Thoracic aorta (tissue), 2 donors: ENCODE measurements around the gene LMNTD2. TPM values are rescaled to one million over a fixed set of nuclear protein-coding genes. Genes with fewer than 3 reads are reported as not detected.
A peak's percentile ranks its signal among the peaks of the same experiment; 100 is the strongest.

ENCODE experiments used
- ATAC-seq: fragments of 150-250 bp; one replicate; pipeline ENCODE4 v1.8.0; 2017; ENCODE audit warnings: low read depth; ENCODE audit not compliant: insufficient number of reproducible peaks, low FRiP score
- DNase-seq: peaks from one replicate; pipeline ENCODE4 v3.0.0-alpha.2; 2020; ENCODE audit warnings: low spot score
- H3K27ac ChIP-seq, 2 donors: fragments of 200-600 bp; sonication (generic); 1 replicate in 1 of 2; 2 replicates in 1 of 2; pipeline ENCODE4 v1.5.1; 2016; ENCODE audit warnings: mild to moderate bottlenecking in 2 of 2, moderate library complexity in 2 of 2
- H3K27me3 ChIP-seq: fragments of 200-600 bp; sonication (generic); replicated peaks from 2 replicates; pipeline ENCODE4 v1.6.0; 2016; ENCODE audit warnings: mild to moderate bottlenecking; ENCODE audit not compliant: insufficient read depth
- H3K36me3 ChIP-seq: fragments of 200-600 bp; sonication (generic); one replicate; pipeline ENCODE4 v1.5.1; 2016
- H3K4me1 ChIP-seq, 2 donors: fragments of 200-600 bp; sonication (generic); 1 replicate in 1 of 2; 2 replicates in 1 of 2; pipeline versions ENCODE4 v1.5.1 to v1.6.0; 2016; ENCODE audit warnings: low read depth in 2 of 2, mild to moderate bottlenecking in 1 of 2; ENCODE audit not compliant: control insufficient read depth in 1 of 2
- H3K4me3 ChIP-seq: fragments of 200-600 bp; sonication (generic); 2 replicates; pipeline ENCODE4 v1.5.1; 2016; ENCODE audit warnings: mild to moderate bottlenecking
- H3K9me3 ChIP-seq: fragments of 200-600 bp; sonication (generic); 2 replicates; pipeline ENCODE4 v1.5.1; 2016
- CTCF ChIP-seq: fragments of 200-600 bp; sonication (generic); IDR thresholded peaks from one replicate; pipeline ENCODE4 v1.5.1; 2019; ENCODE audit warnings: antibody characterized with exemption
- total RNA-seq, 2 donors: library from RNA; depleted of rRNA; stranded (reverse); fragments of >200 nt; gene quantifications; one replicate each; pipeline versions ENCODE4 v1.1.0 to v1.2.3, GENCODE V29; 2016

The LMNTD2 gene
- total RNA-seq, 2 donors from 2014 or later, result 1.1 to 2.7 TPM

- H3K36me3 ChIP-seq, result no peaks in the 10 kb centered on the region
- DNase-seq (peak; percentile 81), ATAC-seq (peak; percentile 61)
- H3K9me3 ChIP-seq, result no peaks in the 10 kb centered on the region
- peaks cover 26 to 42% of the 10 kb centered on the region in 2 donors for H3K4me1 ChIP-seq
- H3K4me3 ChIP-seq, result peak overlapping the region; percentile 88
- H3K27me3 ChIP-seq, result no peaks in the 10 kb centered on the region
- H3K27ac ChIP-seq, result peak overlapping the region; percentile 95 to 100
- TF ChIP-seq CTCF, result no peak
Measured at GRCh38 chr11:506238-506994, 54.1 kb downstream of the LMNTD2 start.

- TF ChIP-seq CTCF, result no peak
- H3K27me3 ChIP-seq, result no peaks in the 10 kb centered on the region
- H3K4me1 ChIP-seq, result peaks cover 26 to 42% of the 10 kb centered on the region in 2 donors
- DNase-seq (no peak), ATAC-seq (no peak)
- peaks cover 11% of the 10 kb centered on the region for H3K36me3 ChIP-seq
- peak overlapping the region; percentile 72 to 95 for H3K27ac ChIP-seq
- peak overlapping the region; percentile 88 for H3K4me3 ChIP-seq
- H3K9me3 ChIP-seq, result no peaks in the 10 kb centered on the region
Measured at GRCh38 chr11:504994-505344, 55.6 kb downstream of the LMNTD2 start.

Other genes starting within 250 kb of the LMNTD2 start
- gene IFITM1, start 246.7 kb downstream of the LMNTD2 start, total RNA-seq, result 100 to 1,000 TPM; 182 to 220 TPM
- gene IFITM3, start 239.9 kb downstream of the LMNTD2 start, total RNA-seq, result 100 to 1,000 TPM; 275 to 514 TPM
- 1 to 10 TPM in 1 of 2 donors, under 1 TPM in 1; 0.78 to 3.7 TPM for gene B4GALNT4, start 191.2 kb downstream of the LMNTD2 start, total RNA-seq
- gene PKP3, start 166.5 kb downstream of the LMNTD2 start, total RNA-seq, result 1 to 10 TPM; 2.0 to 5.9 TPM
- gene SIGIRR, start 145.7 kb downstream of the LMNTD2 start, total RNA-seq, result 10 to 100 TPM; 24.9 to 36.8 TPM
- gene ANO9, start 118.7 kb downstream of the LMNTD2 start, total RNA-seq, result 1 to 10 TPM in 1 of 2 donors, under 1 TPM in 1; 0.68 to 2.7 TPM
- gene PTDSS2, start 110.5 kb downstream of the LMNTD2 start, total RNA-seq, result 10 to 100 TPM; 34.0 to 34.7 TPM
- gene RNH1, start 53.5 kb downstream of the LMNTD2 start, total RNA-seq, result 100 to 1,000 TPM; 224 to 355 TPM
- 10 to 100 TPM; 17.7 to 32.4 TPM for gene HRAS, start 25.2 kb downstream of the LMNTD2 start, total RNA-seq
- under 1 TPM in 1 of 2 donors, not detected in 1; 0.41 TPM for gene LRRC56, start 23.2 kb downstream of the LMNTD2 start, total RNA-seq
- gene RASSF7, start 232 bp upstream of the LMNTD2 start, total RNA-seq, result 10 to 100 TPM in 1 of 2 donors, 1 to 10 TPM in 1; 7.3 to 20.6 TPM
- gene PHRF1, start 15.7 kb upstream of the LMNTD2 start, total RNA-seq, result 10 to 100 TPM; 31.3 to 39.6 TPM
- gene IRF7, start 55.2 kb upstream of the LMNTD2 start, total RNA-seq, result 10 to 100 TPM; 33.8 to 45.4 TPM
- gene CDHR5, start 64.2 kb upstream of the LMNTD2 start, total RNA-seq, result not detected
- gene SCT, start 66.4 kb upstream of the LMNTD2 start, total RNA-seq, result not detected
- under 1 TPM in 1 of 2 donors, not detected in 1; 0.27 TPM for gene DRD4, start 76.5 kb upstream of the LMNTD2 start, total RNA-seq
- gene DEAF1, start 134.5 kb upstream of the LMNTD2 start, total RNA-seq, result 10 to 100 TPM; 22.1 to 67.0 TPM
- gene TMEM80, start 135.1 kb upstream of the LMNTD2 start, total RNA-seq, result 10 to 100 TPM; 22.4 to 22.5 TPM
- 10 to 100 TPM; 39.6 to 75.9 TPM for gene EPS8L2, start 145.5 kb upstream of the LMNTD2 start, total RNA-seq
- gene TALDO1, start 186.7 kb upstream of the LMNTD2 start, total RNA-seq, result 100 to 1,000 TPM; 132 to 232 TPM
- gene GATD1, start 216.7 kb upstream of the LMNTD2 start, total RNA-seq, result 10 to 100 TPM; 32.5 to 48.7 TPM
- gene CEND1, start 229.4 kb upstream of the LMNTD2 start, total RNA-seq, result not detected
- gene SLC25A22, start 237.5 kb upstream of the LMNTD2 start, total RNA-seq, result 10 to 100 TPM; 10.7 to 16.9 TPM
- gene PIDD1, start 244.5 kb upstream of the LMNTD2 start, total RNA-seq, result 10 to 100 TPM; 10.9 to 52.0 TPM
- 100 to 1,000 TPM; 170 to 221 TPM for gene RPLP2, start 249.2 kb upstream of the LMNTD2 start, total RNA-seq